LNCAP (cell line): ENCODE measurements around the gene ORAI2.

Experiments used
- CTCF ChIP-seq: fragments of 450-650 bp; IDR thresholded peaks from 2 replicates; pipeline ENCODE4 v1.5.1; 2017; ENCODE audit warnings: mild to moderate bottlenecking

Gene ORAI2

GRCh38 chr7:102395873-102396709 is 37.3 kb upstream of the ORAI2 start, which contains the start of gene PRKRIP1:
TSS of gene PRKRIP1 (plus strand) at chr7:102396363. CDS start at chr7:102396412, 49 bp downstream.
- TF ChIP-seq CTCF: no peak

- TF ChIP-seq CTCF: no peak
These were observed 36.7 kb upstream of the ORAI2 start for GRCh38 chr7:102396710-102397019.

- no peak for TF ChIP-seq CTCF
These were observed 34.8 kb upstream of the ORAI2 start for GRCh38 chr7:102398543-102398942.

GRCh38 chr7:102400360-102400759 is 33.0 kb upstream of the ORAI2 start:
- no peak for TF ChIP-seq CTCF

- TF ChIP-seq CTCF: no peak
These were observed 29.8 kb upstream of the ORAI2 start for GRCh38 chr7:102403563-102403962.

- peak; percentile 69 for TF ChIP-seq CTCF
These were observed 29.1 kb upstream of the ORAI2 start for GRCh38 chr7:102404005-102404861.

GRCh38 chr7:102404862-102405188 is 28.6 kb upstream of the ORAI2 start:
- peak; percentile 16; the same call in 1 of the 2 replicates for TF ChIP-seq CTCF
